Dermis microvascular lymphatic vessel endothelial cell (primary cell): ENCODE measurements around the gene FAM167B. TPM values are rescaled to one million over a fixed set of nuclear protein-coding genes. Genes with fewer than 3 reads are reported as not detected.
A peak's percentile ranks its signal among the peaks of the same experiment; 100 is the strongest.
"Not testable (repeated sequence)": the region's sequence is repeated elsewhere in the genome, so short reads cannot be mapped to it uniquely, and the experiment has no call there.

Experiments
- DNase-seq, 2 donors: peaks; one replicate each; pipeline versions ENCODE4 v3.0.0 to v3.0.0-alpha.2; 2010; ENCODE audit warnings: low read depth in 2 of 2
- total RNA-seq: library from RNA; depleted of rRNA; stranded (reverse); fragments of >200 nt; gene quantifications from 2 replicates; pipeline ENCODE4 v1.2.1, GENCODE V29; 2014

FAM167B gene
- total RNA-seq, 1 donor from 2014 or later, result 0.64 TPM

- DNase-seq, result no peak
These were observed 10.1 kb downstream of the FAM167B start for GRCh38 chr1:32257227-32257508.

DNA sequence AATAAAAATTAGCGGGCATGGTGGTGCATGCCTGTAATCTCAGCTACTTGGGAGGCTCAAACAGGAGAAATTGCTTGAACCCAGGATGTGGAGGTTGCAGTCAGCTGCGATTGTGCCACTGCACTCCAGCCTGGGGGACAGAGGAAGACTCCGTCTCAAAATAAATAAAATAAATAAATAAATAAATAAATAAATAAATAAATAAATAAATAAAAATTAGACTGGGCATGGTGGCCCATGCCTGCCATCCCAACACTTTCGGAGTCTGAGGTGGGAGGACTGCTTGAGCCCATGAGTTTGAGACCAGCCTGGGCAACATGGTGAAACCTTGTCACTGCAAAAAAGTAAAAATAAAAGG is 16.2 kb downstream of the FAM167B start:
- not testable (repeated sequence) for DNase-seq

DNA sequence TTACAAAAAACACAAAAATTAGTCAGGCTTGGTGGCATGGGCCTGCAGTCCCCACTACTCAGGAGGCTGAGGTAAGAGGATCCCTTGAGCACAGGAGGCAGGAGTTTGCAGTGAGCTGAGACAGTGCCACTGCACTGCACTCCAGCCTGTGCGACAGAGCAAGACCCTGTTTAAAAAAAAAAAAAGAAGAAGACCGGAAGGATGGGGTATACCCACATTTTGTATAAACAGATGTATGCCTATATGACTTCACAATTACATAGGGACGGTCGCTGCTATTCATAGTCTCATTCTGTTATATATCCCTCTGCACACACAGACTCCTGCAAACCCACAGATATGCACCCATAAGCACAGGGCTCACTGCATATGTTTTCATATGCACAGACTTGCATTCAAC is 16.7 kb downstream of the FAM167B start:
- DNase-seq, result no peak

DNA sequence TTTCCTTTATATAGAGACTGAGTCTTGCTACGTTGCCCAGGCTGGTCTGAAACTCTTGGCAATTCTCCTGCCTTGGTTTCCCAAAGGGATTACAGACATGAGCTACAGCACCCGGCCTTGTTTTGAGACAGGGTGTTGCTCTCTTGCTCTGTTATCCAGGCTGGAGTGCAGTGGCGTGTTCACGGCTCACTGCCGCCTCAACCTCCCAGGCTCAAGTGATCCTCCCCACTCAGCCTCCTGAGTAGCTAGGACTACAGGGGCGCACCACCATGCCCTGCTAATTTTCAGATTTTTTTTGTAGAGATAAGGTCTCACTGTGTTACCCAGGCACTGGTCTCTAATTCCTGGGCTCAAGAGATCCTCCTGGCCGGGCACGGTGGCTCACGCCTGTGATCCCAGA is 18.8 kb downstream of the FAM167B start:
- no peak for DNase-seq

DNA sequence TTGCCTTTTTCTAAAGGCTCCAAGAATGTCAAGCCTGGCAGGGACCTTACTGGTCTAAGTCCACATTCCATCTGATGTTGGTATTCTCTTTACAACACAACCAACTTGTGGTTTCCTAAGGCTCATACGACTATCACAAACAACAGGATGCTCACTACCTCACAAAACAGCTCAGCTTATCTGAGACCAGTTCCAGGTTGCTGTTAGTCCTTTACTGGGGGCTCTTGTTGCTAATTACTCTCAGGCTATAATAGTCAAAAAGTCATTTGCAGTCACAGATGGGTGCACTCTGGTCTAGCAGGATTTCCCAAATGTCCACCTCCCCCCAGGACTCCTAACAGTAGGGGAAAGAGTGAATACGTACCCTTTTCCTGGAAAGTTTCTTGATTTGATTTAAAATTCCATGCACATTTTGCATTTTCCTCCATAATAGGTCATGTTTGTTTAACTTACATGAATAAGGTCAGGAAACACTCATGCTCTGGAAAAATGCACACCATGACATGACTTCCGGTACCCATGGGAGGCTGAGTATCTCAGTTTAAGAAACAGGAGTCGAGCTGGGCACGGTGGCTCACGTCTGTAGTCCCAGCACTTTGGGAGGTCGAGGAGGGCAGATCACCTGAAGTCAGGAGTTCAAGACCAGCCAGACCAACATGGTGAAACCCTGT is 20.0 kb downstream of the FAM167B start:
- peak; percentile 97 for DNase-seq

DNA sequence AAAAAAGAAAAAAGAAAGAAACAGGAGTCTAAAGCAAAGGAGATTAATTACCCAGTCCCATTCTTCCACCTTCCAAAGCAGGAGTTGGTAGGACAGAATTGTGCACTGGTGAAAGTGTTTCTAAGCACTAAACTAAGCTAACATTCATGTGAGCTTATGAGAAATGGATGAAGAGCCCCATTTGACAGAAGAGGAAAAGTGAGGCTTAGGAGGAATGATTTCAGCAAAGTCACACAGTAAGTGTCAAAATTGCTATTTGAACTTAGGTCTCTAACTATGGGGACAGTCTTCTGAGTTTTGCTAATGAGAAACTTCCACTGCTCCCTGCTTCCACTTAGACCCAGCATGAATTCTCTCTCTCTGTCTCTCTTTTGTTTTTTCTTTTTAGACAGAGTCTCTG is 22.7 kb downstream of the FAM167B start:
- no peak for DNase-seq

GRCh38 chr1:32272557-32273390 is 25.8 kb downstream of the FAM167B start:
- no peak for DNase-seq

DNA sequence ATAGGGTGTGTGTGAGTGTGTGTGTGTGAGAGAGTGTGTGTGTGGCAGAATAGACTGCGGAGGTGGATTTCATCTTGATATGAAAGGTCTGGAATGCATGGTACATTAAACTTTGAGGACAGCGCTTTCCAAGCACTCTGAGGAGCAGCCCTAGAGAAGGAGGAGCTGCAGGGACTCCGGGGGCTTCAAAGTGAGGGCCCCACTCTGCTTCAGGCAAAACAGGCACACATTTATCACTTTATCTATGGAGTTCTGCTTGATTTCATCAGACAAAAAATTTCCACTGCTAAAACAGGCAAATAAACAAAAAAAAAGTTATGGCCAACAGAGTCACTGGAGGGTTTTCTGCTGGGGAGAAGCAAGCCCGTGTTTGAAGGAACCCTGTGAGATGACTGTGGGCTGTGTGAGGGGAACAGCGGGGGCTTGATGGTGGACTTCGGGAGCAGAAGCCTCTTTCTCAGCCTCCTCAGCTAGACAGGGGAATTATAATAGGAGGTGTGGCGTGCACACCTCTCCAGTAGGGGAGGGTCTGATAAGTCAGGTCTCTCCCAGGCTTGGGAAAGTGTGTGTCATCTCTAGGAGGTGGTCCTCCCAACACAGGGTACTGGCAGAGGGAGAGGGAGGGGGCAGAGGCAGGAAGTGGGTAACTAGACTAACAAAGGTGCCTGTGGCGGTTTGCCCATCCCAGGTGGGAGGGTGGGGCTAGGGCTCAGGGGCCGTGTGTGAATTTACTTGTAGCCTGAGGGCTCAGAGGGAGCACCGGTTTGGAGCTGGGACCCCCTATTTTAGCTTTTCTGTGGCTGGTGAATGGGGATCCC is 26.6 kb downstream of the FAM167B start:
- DNase-seq, result peak in 1 of 2 donors; percentile 19

DNA sequence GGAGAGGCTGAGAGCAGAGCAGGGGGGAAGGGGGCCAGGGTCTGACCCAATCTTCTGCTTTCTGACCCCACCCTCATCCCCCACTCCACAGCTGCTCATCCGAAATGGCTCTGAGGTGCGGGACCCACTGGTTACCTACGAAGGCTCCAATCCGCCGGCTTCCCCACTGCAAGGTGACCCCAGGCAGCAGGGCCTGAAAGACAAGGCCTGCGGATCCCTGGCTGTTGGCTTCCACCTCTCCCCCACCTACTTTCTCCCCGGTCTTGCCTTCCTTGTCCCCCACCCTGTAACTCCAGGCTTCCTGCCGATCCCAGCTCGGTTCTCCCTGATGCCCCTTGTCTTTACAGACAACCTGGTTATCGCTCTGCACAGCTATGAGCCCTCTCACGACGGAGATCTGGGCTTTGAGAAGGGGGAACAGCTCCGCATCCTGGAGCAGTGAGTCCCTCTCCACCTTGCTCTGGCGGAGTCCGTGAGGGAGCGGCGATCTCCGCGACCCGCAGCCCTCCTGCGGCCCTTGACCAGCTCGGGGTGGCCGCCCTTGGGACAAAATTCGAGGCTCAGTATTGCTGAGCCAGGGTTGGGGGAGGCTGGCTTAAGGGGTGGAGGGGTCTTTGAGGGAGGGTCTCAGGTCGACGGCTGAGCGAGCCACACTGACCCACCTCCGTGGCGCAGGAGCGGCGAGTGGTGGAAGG is 27.8 kb downstream of the FAM167B start:
- DNase-seq, result no peak

DNA sequence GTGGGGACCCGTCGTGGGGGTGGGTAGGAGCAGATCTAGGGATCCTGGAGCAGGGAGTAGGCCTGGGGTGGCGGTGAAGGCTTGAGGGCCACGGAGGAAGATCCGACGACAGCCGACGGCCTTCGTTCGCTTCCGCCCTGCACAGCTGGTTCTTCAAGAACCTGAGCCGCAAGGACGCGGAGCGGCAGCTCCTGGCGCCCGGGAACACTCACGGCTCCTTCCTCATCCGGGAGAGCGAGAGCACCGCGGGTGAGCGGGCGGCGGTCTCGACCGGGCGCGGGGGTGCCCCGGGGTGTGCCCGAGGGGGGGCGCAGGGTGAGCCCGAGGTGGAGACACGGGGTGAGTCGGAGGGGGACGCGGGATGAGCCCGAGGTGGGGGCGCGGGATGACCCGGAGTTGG is 28.4 kb downstream of the FAM167B start:
- no peak for DNase-seq

DNA sequence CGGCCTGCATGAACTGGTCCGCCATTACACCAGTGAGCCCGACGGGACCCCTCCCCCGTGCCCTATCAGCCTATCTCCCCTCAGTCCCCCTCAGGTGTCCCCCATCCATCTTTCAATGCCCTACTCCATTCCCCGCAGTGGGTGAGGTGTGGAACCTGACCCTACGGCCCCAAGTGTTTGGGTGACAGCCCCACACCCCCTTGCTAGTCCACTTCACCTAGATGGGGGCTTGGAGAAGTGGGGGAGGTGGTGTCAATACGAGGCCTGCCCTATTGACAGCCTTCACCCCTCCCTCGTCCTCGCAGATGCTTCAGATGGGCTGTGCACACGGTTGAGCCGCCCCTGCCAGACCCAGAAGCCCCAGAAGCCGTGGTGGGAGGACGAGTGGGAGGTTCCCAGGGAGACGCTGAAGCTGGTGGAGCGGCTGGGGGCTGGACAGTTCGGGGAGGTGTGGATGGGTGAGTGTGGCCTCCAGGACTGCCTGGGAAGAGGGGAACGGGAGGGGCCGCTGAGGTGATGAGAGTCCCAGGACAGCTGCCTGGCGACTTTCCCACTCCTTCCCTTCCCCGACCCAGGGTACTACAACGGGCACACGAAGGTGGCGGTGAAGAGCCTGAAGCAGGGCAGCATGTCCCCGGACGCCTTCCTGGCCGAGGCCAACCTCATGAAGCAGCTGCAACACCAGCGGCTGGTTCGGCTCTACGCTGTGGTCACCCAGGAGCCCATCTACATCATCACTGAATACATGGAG is 29.2 kb downstream of the FAM167B start:
- DNase-seq, result no peak

GRCh38 chr1:32284777-32285176 is 37.8 kb downstream of the FAM167B start:
- DNase-seq, result not testable (repeated sequence)

DNA sequence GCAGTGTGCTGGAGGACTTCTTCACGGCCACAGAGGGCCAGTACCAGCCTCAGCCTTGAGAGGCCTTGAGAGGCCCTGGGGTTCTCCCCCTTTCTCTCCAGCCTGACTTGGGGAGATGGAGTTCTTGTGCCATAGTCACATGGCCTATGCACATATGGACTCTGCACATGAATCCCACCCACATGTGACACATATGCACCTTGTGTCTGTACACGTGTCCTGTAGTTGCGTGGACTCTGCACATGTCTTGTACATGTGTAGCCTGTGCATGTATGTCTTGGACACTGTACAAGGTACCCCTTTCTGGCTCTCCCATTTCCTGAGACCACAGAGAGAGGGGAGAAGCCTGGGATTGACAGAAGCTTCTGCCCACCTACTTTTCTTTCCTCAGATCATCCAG is 38.6 kb downstream of the FAM167B start:
- DNase-seq, result no peak

- no peak for DNase-seq
These were observed 39.7 kb downstream of the FAM167B start for GRCh38 chr1:32286763-32287162.

GRCh38 chr1:32289256-32289655 is 42.2 kb downstream of the FAM167B start:
- DNase-seq, result no peak

DNA sequence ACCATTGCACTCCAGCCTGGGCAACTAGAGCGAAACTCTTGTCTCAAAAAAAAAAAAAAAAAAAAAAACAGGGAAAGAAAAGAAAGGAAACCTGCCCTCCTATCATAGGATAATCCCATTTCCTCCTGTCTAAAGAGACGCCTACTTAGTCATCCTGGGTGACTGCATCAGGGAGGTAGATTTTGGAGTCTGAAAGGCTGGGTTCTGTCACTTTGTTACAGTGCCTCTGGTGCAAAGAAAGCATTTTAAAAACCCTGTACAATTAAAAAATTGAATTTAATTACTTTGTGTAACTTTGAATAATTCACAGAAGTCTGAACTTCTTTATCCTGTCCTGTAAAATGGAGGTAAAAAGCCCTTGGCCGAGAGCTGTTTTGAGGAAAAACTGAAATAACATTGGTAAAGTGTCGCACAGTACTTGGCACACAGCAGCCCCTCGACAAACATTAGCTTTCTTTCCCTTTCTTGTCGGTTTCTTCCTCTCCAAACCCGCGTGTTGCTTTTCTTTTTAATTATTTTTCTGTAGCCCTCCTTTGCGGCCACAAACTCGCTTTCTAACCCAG is 44.2 kb downstream of the FAM167B start:
- DNase-seq, result peak in 1 of 2 donors; percentile 46

DNA sequence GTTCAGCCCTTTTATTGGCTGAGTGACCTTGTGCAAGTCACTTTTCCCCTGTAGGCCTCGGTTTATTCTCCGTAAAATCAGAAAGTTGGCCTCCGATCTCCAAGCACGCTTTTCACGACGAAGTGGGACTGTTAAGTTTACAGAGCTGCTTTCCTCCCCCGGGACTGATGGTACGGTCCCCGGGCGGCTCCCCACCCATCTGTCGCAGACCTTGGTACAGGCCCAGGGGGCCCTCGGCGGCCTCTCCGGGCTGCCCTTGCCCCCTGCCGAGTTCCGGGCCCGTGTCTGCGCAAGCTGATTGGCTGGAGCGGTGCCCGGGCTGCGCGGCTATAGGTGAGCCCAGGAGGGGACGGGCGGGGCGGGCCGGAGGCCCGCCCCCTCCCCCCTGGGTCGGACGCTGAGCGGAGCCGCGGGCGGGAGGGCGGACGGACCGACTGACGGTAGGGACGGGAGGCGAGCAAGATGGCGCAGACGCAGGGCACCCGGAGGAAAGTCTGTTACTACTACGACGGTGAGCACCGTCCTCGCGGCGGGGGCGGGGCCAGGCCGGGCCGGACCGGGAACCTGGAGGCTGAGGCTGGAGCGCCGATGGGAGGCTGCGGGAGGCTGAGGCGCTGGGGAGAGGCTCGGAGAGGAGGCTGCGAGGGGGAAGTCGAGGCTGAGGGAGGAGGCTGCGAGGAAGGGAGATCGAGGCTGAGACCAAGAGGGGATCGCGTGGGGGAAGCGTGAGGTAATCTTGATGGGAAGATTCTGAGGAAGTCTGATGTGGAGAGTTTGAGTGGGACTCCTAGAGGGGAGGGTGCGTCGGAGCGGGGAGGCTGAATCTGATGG is 44.9 kb downstream of the FAM167B start, which contains the start of gene HDAC1:
HDAC1 (plus strand) TSS at position 376 of the 831 bp plus-strand sequence; CDS start at position 463, 87 bp downstream.
- DNase-seq, result peak; percentile 91 to 93

GRCh38 chr1:32298211-32298610 is 51.2 kb downstream of the FAM167B start:
- DNase-seq, result not testable (repeated sequence)
